DMS153 (cell line): Measurements from ENCODE around the gene KIAA1755.

Experiments used
- DNase-seq: peaks from one replicate; lab custom pipeline; 2025; lab: John Stamatoyannopoulos, UW

Gene KIAA1755

DNA sequence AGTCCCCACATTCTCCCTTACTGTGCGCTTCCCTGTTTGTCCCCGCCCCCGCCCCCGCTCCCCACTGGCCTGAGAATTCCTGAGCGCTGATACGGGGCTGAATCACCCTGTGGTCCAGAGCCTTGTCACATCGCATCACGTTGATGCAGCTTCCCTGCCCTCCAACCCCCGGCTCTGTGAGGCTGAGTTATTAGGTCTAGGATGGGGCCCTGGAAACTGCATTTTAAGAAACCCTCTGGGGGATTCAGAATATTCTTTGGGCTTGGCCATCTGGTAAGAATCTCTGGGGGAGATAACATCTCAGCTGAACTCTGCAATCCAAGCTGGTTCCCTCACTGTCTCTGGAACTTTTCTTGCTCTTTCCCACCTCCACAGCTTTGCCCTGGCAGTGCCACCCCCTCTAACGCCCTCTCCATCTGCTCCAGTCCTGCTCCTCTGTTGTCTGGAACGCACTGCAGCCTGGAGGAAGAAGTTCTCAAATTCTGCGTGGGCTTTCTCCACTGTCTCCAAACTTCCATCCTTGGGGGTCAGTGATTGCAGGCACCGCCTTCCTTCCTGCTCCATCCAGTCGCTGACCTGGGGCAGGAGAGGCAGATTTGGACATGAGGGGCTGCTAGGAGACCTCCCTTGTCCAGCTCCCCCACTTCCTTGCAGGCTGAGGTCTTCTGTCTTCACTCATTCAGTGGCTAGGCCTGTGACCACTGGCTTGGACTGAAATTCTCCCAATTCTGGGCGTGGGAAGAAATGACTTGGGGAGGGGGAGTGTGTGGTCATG is 42.6 kb downstream of the KIAA1755 start:
- DNase-seq = no peak

- no peak for DNase-seq
Measured at GRCh38 chr20:38216746-38217595, 43.6 kb downstream of the KIAA1755 start.

DNA sequence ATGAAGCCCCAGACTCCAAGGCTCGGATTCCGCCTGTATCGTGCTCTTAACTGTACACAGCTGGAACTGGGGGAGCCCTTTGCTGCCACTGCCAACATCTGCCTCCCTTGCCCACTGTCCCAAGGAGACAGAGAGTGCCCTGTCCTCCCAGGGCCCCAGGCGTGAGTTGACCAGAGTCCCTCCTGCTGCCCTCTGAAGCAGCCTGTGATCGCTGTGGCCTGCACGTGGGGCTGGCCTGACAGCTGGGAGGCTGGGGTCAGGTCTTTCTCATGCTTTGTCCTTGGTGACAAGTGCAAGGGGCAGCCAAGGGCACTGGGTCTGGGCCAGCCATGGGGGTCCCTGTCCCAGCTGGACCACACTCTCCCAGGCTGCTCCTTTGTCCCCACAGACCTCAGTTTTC is 44.3 kb downstream of the KIAA1755 start:
- DNase-seq = no peak

DNA sequence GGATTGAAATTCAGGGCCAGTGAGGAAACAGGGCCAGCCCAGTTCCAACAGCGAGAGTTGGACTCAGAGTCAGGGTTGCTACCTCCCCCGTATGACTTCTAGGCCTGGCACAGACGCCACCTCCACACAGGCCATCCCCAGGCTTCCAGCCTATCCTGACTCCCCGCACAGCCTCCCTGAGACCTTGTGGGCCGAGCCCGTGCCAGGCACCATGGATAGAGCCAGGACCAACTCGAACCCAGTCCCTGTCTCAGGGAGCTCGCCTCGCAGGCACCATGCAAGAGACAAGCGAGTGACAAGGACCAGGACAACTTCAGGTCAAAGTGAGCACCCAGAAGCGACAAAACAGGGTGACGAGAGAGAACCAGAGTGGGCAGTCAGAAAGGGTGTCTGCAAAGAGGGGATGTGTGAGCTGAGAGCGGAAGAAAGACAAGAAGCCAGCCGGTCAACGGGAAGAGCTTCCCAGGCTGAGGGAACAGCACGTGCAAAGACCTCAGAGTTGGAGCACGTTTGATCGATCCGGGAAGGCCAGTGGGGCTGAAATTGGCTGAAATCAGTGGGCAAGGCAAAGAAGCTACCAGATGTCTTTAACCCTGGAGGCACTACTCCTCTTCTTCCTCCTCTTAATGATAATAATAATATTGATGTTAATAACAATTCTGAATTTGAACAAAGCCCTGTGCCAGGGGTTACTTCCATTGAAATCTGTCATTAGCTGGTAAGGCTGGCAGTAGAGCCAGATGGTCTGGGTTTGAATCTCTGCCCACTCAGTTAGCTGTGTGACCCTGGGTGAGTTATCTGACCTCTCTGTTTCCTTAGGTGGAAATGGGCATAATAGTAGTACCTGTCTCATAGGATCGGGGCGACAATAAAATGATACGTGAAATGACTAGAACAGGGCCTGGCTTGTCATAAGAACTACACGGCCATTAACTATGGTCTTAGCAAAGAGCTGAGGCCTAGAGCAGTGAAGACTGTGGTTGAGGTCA is 45.0 kb downstream of the KIAA1755 start:
- DNase-seq = no peak

GRCh38 chr20:38214256-38215193 is 46.0 kb downstream of the KIAA1755 start:
- no peak for DNase-seq

DNA sequence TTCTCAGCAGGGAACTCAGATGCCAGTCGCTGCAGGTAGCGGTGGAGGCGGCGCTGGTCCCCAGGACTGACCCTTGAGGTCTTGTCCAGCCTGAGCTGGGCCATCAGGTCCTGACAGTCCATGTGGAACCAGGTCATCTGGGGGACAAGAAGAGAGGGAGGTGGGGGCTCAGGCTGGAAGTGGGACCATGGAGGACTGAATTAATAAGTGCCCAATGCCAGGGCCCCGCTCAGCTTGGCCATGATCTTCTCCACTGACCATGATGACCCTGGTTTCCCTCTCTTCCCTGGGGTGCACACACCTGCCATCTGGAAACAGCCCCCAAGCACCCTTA is 47.0 kb downstream of the KIAA1755 start:
- no peak for DNase-seq

DNA sequence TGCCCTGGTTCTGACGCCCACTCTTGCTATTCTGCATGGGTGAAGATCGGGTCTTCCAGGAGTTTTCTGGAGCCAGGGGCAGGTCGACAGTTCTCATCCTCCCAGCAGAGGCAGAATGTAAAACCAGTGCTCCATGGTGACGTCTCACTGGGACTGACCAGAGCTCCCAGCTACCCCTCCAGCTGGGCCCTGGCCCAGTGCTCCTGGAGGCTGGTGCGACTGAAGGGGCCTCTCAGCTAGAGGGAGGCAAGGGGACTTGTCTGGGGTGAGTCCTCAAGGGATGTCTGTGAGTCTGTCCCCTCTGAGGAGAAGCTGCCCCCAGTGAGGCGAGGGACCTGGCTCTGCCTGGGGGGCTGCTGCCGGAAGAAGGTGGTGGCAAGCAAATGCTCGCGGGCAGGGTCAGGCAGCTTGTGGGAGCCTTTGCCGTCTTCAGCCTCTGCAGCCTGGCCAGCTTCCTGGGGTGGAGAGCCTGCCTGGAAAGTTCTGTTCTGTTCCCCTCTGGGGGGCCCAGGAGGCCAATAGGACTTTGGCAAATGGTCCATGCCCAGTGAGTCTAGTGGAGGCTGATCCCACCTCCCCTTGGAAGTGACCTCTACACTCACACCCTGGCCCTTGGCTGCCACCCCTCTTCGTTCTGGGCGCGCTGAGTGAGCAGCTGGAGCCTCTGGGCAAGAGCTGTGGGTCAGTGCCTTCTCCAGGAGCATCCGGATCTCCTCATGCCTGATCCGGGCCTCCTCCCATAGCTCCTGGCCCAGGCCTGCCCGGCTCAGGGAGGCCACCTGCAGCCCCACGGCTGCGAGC is 47.5 kb downstream of the KIAA1755 start:
- DNase-seq = no peak

- no peak for DNase-seq
Measured at GRCh38 chr20:38211200-38212097, 49.1 kb downstream of the KIAA1755 start.

DNA sequence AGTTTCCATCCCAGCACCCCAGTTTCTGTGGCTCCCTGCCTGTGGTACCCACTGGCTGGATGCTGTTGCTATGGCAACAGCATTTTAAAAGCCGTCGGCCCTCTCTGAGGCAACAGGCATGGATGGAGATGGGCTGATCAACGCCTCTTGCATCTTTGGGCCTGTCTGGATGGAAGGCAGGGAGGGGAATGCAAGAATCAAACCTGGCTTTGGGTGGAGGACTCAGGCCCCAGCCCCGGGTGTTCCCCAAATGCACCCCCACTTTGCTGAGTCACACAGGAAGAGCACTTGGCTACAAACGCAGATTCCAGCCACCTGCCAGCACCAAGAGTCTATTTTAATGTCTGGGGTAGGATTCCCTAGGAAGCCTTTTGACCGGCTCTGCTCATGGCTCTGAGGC is 49.8 kb downstream of the KIAA1755 start:
- DNase-seq = no peak

DNA sequence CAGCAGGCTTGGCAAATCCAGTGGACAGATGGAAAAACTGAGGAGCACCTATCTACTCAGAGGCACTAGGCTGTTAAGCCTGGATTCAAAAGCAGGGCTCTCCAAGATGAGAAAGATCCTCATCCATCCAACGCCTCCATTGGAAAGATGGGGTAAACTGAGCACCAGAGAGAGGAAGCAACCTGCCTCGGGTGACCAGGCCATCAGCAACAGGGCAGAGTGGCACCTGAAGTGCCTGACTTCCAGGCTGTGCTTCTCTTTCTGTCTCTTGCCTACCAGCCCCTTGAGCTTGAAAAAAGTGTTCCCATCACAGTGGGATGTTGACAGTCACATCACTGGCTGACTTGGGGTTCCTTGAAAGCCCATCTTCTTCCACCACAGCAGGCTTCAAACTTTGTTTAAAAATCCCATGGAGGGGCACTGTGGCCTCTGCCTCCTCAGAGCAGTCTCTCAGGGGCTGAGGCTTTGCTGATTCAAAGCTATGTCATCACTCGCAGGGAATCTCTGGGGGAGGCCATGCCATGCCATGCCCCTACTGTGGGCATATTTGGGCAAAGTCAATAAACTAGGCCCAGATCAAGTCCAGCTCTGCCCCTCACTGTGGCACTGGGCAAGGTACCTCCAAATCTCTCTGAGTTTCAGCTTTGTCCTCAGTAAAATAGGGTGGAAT is 50.7 kb downstream of the KIAA1755 start:
- no peak for DNase-seq

GRCh38 chr20:38209054-38209675 is 51.4 kb downstream of the KIAA1755 start:
- no peak for DNase-seq

DNA sequence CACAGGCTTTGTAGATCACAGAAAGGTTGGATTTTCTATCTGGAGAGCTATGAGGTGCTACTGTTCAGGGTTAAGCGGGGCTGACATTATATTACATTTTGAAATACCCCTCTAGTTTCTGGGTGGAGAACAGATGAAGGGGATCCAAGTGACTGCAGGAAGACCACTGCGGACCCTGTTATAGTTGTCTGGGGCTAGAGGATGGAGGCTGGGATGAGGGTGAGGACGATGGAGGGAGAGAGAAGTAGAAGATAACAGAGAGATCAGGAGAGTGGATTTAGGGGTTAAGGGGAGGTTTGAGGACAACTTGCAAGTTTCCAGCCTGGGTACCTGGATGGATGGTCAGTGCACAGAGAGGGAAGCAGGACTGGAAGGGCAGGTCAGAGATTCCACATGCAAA is 52.0 kb downstream of the KIAA1755 start:
- DNase-seq = no peak

- no peak for DNase-seq
Measured at GRCh38 chr20:38208088-38208487, 52.4 kb downstream of the KIAA1755 start.

- no peak for DNase-seq
Measured at GRCh38 chr20:38207621-38208020, 52.9 kb downstream of the KIAA1755 start.

- no peak for DNase-seq
Measured at GRCh38 chr20:38205001-38205400, 55.5 kb downstream of the KIAA1755 start.

DNA sequence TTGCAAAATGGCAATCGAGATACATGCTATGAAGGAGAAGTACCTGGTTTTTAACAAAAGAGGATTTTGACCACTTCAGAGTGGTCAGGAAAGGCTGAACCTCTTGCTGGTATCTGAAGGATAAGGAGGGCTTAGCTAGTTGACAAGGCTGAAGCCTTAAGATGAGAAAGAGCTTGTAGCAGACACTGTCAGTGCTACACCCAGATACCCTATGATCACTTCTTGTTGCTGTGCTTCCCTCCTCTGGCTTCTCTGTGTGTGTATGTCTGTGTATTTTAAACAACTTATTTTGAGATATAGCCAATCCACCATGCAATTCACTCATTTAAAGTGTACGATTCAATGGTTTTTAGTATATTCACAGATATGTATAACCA is 56.6 kb downstream of the KIAA1755 start:
- no peak for DNase-seq

DNA sequence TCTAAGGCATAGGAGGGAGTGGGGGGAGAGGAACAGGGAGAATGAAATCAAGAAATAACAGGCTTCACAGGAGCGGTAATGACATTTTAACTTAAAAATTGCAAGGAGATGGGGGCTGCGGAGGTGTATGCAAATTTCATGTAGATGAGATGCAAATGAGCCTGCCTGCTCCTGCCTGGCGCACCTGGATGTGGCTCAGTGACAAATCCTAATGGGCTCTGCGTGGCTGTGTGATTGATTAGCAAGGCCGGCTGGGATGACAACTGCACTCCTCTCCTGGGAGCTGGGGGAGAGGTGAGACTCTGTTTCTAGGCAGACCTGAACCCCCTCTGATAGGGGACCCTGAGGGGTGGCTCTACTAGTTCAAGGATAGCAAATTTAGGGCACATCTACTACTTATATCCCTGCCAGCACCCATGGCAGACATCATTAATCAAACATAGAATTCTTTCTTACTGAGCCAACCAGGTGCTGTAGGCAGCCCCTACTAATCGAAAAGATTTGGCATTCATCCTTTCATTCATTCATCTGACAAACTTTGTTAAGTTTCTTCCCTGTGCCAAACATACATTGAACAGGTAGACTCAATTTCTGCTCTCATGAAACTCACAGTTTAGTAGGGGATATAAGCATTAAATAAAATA is 57.1 kb downstream of the KIAA1755 start:
- DNase-seq = no peak

DNA sequence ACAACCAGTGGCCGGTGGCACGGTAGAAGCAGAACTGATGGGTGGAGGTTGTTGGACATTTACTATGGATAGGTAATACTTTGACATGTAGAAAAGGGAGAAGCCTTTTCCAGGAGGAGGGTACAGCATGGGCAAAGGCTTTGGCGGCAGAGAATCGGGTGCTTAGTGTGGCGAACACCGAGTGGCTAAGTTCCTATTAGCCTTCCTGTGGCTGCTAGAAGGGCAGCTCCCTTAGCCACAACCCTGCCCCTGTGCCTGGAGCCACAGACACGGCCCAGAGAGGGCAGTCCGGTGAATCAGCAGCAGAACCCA is 57.6 kb downstream of the KIAA1755 start:
- DNase-seq = no peak
